Stomach smooth muscle (tissue), 2 donors: ENCODE results near the gene NOX4.
"Not testable (repeated sequence)": the region's sequence is repeated elsewhere in the genome, so short reads cannot be mapped to it uniquely, and the experiment has no call there.

Experiments
- H3K27ac ChIP-seq: one replicate; pipeline ENCODE4 v1.7.0; 2013; ENCODE audit warnings: mild to moderate bottlenecking, low read length, inconsistent platforms
- H3K27me3 ChIP-seq, 2 donors: one replicate each; pipeline ENCODE4 v1.7.0; 2013; ENCODE audit warnings: low read length in 2 of 2; ENCODE audit not compliant: insufficient read depth in 2 of 2, control insufficient read depth in 1 of 2
- H3K36me3 ChIP-seq, 2 donors: one replicate each; pipeline ENCODE4 v1.7.0; 2013; ENCODE audit warnings: low read length in 2 of 2; ENCODE audit not compliant: control insufficient read depth in 2 of 2, insufficient read depth in 2 of 2
- H3K4me1 ChIP-seq: one replicate; pipeline ENCODE4 v1.7.0; 2013; ENCODE audit warnings: low read length; ENCODE audit not compliant: control insufficient read depth, insufficient read depth
- H3K4me3 ChIP-seq, 2 donors: one replicate each; pipeline ENCODE4 v1.7.0; 2013; ENCODE audit warnings: low read length in 2 of 2
- H3K9ac ChIP-seq, 2 donors: one replicate each; pipeline ENCODE4 v1.7.0; 2013; ENCODE audit warnings: low read length in 2 of 2, mild to moderate bottlenecking in 1 of 2
- H3K9me3 ChIP-seq, 2 donors: one replicate each; pipeline ENCODE4 v1.7.0; 2013; ENCODE audit warnings: low read length in 2 of 2; ENCODE audit not compliant: control insufficient read depth in 2 of 2
- donor health status: healthy.
- donor health status: Pancreatic carcinoma.

NOX4 gene

DNA sequence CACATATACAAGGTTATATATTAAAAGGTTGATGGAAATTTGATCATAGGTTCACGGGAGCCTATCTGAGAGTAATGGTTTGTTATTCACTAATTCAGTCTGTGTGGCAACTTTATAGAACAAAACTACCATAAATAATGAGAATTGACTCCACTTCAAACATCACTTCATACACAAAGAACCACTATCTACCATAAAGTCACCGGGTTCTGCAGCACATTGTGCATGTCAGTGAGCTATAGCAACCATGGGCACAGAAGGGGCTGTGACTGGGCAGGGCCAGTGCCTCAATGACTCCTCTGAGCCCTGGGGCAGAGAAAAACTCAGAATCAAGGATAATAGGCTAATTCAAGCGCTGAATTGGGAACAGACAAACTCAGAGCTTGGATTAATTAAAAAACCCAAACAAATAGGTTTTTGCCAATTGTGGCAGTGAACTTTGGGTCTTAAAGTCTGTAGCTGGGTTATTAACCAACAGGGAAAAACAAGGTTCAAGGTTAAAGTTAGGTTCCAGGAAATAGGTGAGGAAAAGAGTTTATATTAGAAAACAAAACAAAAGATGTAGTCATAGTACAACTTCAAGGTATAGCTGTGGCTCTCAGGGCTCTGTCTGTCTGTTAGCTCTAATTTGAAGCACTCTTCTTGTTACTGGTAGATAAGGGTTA lies 181.7 kb downstream of the NOX4 start:
- H3K4me3 ChIP-seq, H3K27me3 ChIP-seq, H3K9ac ChIP-seq, H3K9me3 ChIP-seq, H3K36me3 ChIP-seq, H3K4me1 ChIP-seq, H3K27ac ChIP-seq: not testable (repeated sequence)

GRCh38 chr11:89308272-89308671 lies 182.9 kb downstream of the NOX4 start:
- H3K4me3 ChIP-seq, H3K27ac ChIP-seq, H3K4me1 ChIP-seq, H3K27me3 ChIP-seq, H3K9ac ChIP-seq, H3K36me3 ChIP-seq, H3K9me3 ChIP-seq: not testable (repeated sequence)

DNA sequence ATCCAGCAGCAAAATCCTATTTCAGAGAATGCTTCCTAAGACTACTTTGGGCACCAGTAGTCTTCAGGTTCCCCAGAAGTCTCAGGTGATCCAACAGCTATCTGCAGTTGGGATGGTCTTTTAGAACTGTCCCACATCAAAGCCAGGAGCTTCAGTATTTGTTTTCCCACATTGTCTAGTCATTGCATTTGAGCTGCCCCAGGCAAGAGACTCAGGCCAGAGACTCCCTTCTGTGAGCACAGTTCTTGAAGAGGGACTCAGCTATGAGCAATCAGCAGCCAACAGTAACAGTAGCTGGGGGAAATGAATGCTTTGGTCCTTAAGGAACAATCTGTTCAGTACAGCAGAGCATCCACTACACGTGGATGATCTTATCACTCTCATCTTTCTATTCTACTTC lies 188.1 kb downstream of the NOX4 start:
- H3K36me3 ChIP-seq, H3K27me3 ChIP-seq, H3K27ac ChIP-seq, H3K9me3 ChIP-seq, H3K4me3 ChIP-seq, H3K4me1 ChIP-seq, H3K9ac ChIP-seq: not testable (repeated sequence)

GRCh38 chr11:89295023-89295422 lies 196.2 kb downstream of the NOX4 start:
- H3K9ac ChIP-seq, H3K9me3 ChIP-seq, H3K36me3 ChIP-seq, H3K27me3 ChIP-seq, H3K4me3 ChIP-seq, H3K4me1 ChIP-seq, H3K27ac ChIP-seq: not testable (repeated sequence)

DNA sequence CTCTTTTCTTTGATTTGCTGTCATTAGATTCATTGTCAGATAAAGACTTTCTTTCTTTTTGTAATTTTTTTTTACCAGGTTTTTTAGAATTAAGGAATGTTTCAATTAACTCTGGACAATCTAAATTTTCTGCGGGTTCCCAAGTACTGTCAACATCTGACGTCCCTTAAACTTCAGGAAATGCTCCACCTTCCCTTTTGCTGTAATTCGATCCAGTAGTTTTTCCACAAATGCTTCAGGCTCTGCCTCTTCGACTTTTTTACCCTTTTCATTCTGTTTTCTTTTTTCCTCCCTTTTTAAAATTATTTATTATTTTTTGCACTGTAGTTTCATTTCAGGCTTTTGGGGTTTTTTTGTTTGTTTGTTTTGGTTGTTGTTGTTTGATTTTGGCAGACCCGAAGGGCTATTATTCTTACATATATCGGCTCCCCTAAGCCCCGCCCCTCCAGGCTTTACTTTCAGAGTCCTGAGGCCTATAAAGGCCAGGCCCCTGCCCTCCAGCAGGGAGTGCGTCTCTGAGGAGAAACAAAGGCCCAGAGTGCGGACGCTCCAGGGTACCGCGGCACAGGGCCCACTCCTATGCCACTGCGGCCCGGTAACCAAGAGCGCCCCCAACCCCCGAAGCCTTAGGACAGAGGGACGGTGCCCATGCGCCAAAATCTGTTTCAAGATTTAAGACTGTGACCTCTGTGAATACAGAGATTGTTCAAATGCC lies 197.1 kb downstream of the NOX4 start:
- Histone ChIP-seq H3K27me3 (no peaks in the 10 kb centered on the region), H3K4me1 (no peaks in the 10 kb centered on the region), H3K36me3 (no peaks in the 10 kb centered on the region), H3K4me3 (no peak overlapping the region), H3K9ac (no peak overlapping the region), H3K9me3 (no peaks in the 10 kb centered on the region), H3K27ac (no peak overlapping the region)

DNA sequence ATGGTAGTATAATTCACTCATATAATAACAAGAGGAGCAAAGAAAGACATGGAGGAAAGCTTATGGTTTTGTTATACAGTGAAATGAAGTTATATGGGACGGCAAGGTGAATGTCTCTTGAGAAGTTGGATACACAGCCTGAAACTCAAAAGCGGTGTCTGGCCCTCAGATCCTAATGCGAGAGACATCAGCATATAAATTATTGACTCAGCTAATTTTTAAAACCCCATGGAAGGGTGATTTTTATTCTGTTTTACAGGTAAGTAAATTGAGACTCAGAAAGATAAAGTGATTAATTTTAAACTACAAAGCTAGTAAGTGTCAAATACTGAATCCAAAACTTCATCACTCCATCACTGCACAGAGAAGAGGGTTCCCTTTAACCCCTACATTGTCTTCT lies 203.2 kb downstream of the NOX4 start:
- H3K4me1 ChIP-seq, H3K9me3 ChIP-seq, H3K4me3 ChIP-seq, H3K27me3 ChIP-seq, H3K36me3 ChIP-seq, H3K27ac ChIP-seq, H3K9ac ChIP-seq: not testable (repeated sequence)

GRCh38 chr11:89286601-89287000 lies 204.6 kb downstream of the NOX4 start:
- not testable (repeated sequence) for H3K27me3 ChIP-seq, H3K4me3 ChIP-seq, H3K36me3 ChIP-seq, H3K27ac ChIP-seq, H3K9me3 ChIP-seq, H3K4me1 ChIP-seq, H3K9ac ChIP-seq

- H3K4me1 ChIP-seq, H3K27me3 ChIP-seq, H3K9ac ChIP-seq: not testable (repeated sequence)
These were observed 210.0 kb downstream of the NOX4 start for GRCh38 chr11:89281032-89281677.

DNA sequence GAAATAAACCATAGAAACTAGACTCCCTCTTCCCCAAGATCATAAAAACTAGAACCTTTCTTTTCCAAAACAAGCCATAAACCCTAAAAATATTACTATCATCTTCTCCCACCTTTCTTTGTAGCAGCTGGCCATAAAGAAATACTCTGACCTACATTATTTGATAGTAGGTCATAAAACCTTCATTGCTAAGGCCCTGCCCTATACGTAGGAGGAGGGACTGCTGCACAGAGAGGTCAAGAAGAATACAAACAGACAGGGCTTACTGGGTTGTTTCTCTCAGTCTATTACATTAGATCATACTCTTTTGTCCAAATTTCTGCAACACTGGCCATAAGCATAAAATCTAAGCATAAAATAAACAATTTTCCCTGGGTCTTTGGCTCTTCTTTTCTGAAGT lies 212.0 kb downstream of the NOX4 start:
- Histone ChIP-seq H3K9ac (no peak overlapping the region), H3K4me3 (no peak overlapping the region), H3K9me3 (no peaks in the 10 kb centered on the region), H3K27me3 (no peaks in the 10 kb centered on the region), H3K36me3 (no peaks in the 10 kb centered on the region), H3K27ac (no peak overlapping the region), H3K4me1 (no peaks in the 10 kb centered on the region)

More at GRCh38 chr11:89281032-89281677, 210.0 kb downstream of the NOX4 start:
- H3K36me3 ChIP-seq, H3K9me3 ChIP-seq, H3K4me3 ChIP-seq, H3K27ac ChIP-seq: not testable (repeated sequence)

DNA sequence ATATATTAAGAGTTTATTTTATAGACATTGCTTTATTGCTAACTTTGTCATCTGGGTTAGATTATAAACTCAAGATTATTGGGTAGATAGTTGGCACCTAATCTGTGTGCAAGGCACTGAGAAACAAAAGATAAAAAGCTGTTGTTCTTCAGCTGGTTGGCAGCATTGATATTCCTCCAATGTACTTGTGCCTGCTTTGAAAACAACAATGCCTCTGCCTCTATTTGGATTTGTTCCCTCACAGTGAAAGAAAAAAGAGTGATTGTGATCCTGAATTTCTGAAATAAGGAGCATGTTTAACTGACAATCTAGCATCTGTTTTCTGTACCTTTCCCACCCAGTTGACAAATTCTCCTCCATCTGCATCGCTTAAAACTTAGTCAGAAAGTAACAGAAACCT lies 215.2 kb downstream of the NOX4 start:
- H3K27me3 ChIP-seq = no peaks in the 10 kb centered on the region
- H3K9me3 ChIP-seq = no peaks in the 10 kb centered on the region
- no peaks in the 10 kb centered on the region for H3K4me1 ChIP-seq
- no peaks in the 10 kb centered on the region for H3K36me3 ChIP-seq
- H3K4me3 ChIP-seq = no peak overlapping the region
- no peak overlapping the region for H3K9ac ChIP-seq
- H3K27ac ChIP-seq = no peak overlapping the region
